ENCODE results near the gene PRPF8. TPM values are rescaled to one million over a fixed set of nuclear protein-coding genes. Genes with fewer than 3 reads are reported as not detected.
A peak's percentile ranks its signal among the peaks of the same experiment; 100 is the strongest.

PRPF8 gene
- total and polyA plus RNA-seq, 2 donors (not counting 1 experiment from before 2014, with no cell fraction given) = 177 to 423 TPM

GRCh38 chr17:1629504-1630310 is 55.0 kb downstream of the PRPF8 start:
- peak overlapping the region; percentile 78 for H2AFZ ChIP-seq (ENCODE audit: insufficient read depth, low read depth, low read length, poor library complexity, severe bottlenecking)
- peak overlapping the region; percentile 87 for H3K9ac ChIP-seq (ENCODE audit: low read length)
- Mint-ChIP-seq H3K9me3 (ENCODE audit: insufficient read depth) (no peaks in the 10 kb centered on the region), H3K27me3 (no peaks in the 10 kb centered on the region), H3K4me3 (peak overlapping the region; percentile 93), H3K27ac (peak overlapping the region; percentile 97), H3K4me1 (peaks cover 48% of the 10 kb centered on the region)
- H3K79me2 ChIP-seq (ENCODE audit: control insufficient read depth, insufficient read depth, low read length) = peaks cover 32% of the 10 kb centered on the region
- H3K27me3 ChIP-seq (replicated peaks in 1 of 4; ENCODE audit: control extremely low read depth in 1 of 4, control insufficient read depth in 3 of 4, insufficient read depth in 4 of 4, low read length in 3 of 4) = no peaks in the 10 kb centered on the region
- H3K36me3 ChIP-seq (replicated peaks in 1 of 2; ENCODE audit: control extremely low read depth in 1 of 2, control insufficient read depth in 1 of 2, extremely low read depth in 1 of 2, insufficient read depth in 2 of 2, low read length in 1 of 2) = peaks cover 0 to 16% of the 10 kb centered on the region in 2 experiments
- ChIA-PET CTCF (interaction anchor here (0.6 to 10.4 kb wide), 30 partner anchors 11 to 571 kb away, joined by 3 to 326 read pairs (median 4); partner anchors contain the start of genes INPP5K, PITPNA, RILP and SCARF1), POLR2A (interaction anchor here (0.6 to 7.3 kb wide), 18 partner anchors 10 to 264 kb away, joined by 3 to 127 read pairs (median 5); partner anchors contain the start of genes INPP5K, PITPNA, RILP and SCARF1)
- ATAC-seq (ENCODE audit: low read depth) (peak; percentile 16), DNase-seq (peak; percentile 85)
- intact Hi-C loops (cut with micrococcal nuclease) = loop anchor here (1.0 to 5.0 kb wide), 5 partner anchors 23 to 773 kb away; partner anchors contain the start of gene MNT
- peaks cover 49 to 54% of the 10 kb centered on the region in 2 donors for H3K4me1 ChIP-seq (ENCODE audit: control insufficient read depth in 2 of 2, insufficient read depth in 2 of 2, low read length in 2 of 2)
- peak; percentile 79 for TF ChIP-seq CTCF (IDR thresholded peaks at IDR 0.05)
- no peak for TF ChIP-seq EZH2 (IDR thresholded peaks at IDR 0.05; ENCODE audit: borderline replicate concordance, insufficient read depth, low read depth, low read length, poor library complexity, severe bottlenecking)
- H3K4me2 ChIP-seq (replicated peaks; ENCODE audit: low read depth, low read length, poor library complexity, severe bottlenecking) = peak overlapping the region; percentile 100
- H3K4me3 ChIP-seq (ENCODE audit: control extremely low read depth in 1 of 5, extremely low read depth in 1 of 5, insufficient read depth in 1 of 5, low read depth in 2 of 5, low read length in 4 of 5) = peak overlapping the region; percentile 52 to 97 (median 92)
- peaks cover 0 to 7% (median 0%) of the 10 kb centered on the region in 3 donors for H3K9me3 ChIP-seq (ENCODE audit: control extremely low read depth in 1 of 3, control insufficient read depth in 2 of 3, insufficient read depth in 1 of 3, low read length in 2 of 3)
- no peaks in the 10 kb centered on the region for H4K20me1 ChIP-seq (ENCODE audit: control insufficient read depth, insufficient read depth, low read length, poor library complexity, severe bottlenecking)
- H3K27ac ChIP-seq (ENCODE audit: low read length in 2 of 2) = peak overlapping the region; percentile 94 to 97
- WGBS (ENCODE audit: insufficient coverage) = 2% methylated on average over 45 of the region's 45 CpGs

Measured in B cell (primary cell).